ENCODE measurements around the gene PNKD. TPM values are rescaled to one million over a fixed set of nuclear protein-coding genes. Genes with fewer than 3 reads are reported as not detected.

The PNKD gene
- total RNA-seq, 1 donor: 26.8 TPM

GRCh38 chr2:218294430-218295022, 24.2 kb downstream of the PNKD start:
- TF ChIP-seq CTCF (IDR thresholded peaks at IDR 0.05; ENCODE audit: insufficient read depth, low read depth, low read length): no peak
- DNase-seq (ENCODE audit: low read depth): no peak
- no peak overlapping the region for H3K4me3 ChIP-seq (ENCODE audit: low read depth, low read length)

- H3K4me3 ChIP-seq (ENCODE audit: low read depth, low read length): no peak overlapping the region
Observed at GRCh38 chr2:218295029-218295428, 24.7 kb downstream of the PNKD start.

DNA sequence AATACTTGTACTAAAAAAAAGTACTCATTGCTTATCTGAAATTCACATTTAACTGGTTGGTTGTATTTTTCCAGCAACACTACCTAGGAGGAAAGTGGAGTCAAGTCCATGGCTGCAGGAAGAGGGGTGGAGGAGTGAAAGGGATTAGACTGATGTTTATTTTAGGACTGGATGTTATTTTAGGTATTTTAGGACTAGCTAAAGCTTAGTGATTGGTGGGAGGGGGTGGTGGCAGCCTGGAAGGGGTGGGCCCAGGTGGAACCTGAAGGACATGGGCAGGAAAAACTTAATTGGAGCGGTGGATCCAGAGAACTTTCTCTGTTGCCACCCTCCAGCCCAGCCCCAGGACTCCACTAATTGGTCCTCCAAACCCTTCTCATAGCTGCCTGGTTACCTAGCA, 25.9 kb downstream of the PNKD start:
- DNase-seq (ENCODE audit: low read depth): no peak
- no peak for TF ChIP-seq CTCF (IDR thresholded peaks at IDR 0.05; ENCODE audit: insufficient read depth, low read depth, low read length)
- no peak overlapping the region for H3K4me3 ChIP-seq (ENCODE audit: low read depth, low read length)

More at GRCh38 chr2:218295029-218295428, 24.7 kb downstream of the PNKD start:
- DNase-seq (ENCODE audit: low read depth): peak; percentile 64
- TF ChIP-seq CTCF (IDR thresholded peaks at IDR 0.05; ENCODE audit: insufficient read depth, low read depth, low read length): no peak

DNA sequence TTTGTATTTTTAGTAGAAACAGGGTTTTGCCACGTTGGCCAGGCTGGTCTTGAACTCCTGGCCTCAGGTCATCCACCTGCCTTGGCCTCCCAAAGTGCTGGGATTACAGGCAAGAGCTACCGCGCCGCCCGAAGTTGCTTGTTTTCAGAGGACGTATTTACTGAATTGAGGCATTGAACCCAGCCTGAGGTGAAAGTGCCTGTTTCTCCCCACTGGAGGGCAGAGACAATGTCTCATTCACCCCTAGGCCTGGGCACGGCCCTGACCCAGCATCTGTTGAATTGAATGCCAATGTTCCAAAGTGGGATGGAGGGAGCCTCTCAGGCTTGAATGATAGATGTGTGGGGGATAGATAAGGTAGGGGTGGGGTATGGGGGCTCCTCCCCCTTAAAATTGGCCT, 26.5 kb downstream of the PNKD start:
- TF ChIP-seq CTCF (IDR thresholded peaks at IDR 0.05; ENCODE audit: insufficient read depth, low read depth, low read length): peak; percentile 2
- H3K4me3 ChIP-seq (ENCODE audit: low read depth, low read length): no peak overlapping the region
- DNase-seq (ENCODE audit: low read depth): no peak

DNA sequence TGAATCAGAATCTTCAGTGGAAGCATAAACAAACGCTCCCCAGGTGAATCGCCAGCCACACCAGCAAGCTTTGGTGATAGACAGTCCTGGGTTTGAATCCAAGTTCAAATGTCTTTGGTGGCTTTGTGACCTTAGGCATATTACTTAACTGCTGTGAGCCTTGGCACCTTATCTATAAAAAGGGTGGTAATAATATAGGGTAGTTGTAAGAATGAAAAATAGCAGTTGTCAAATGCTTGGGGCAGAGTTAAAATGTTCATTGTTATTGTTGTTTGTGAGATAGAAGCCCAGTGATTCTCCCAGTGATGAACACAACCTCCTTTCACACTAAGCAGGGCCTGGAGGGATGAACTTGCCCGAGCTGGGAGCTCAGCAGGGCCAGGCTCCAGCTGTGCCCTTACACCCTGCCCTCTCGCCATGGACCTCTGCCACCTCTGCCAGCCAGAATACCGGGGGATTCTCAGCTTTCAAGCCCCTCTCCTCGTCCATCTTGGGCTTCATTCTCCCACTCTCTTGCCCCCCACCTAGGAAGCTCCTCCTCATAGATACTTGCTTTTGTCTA, 28.1 kb downstream of the PNKD start:
- no peak overlapping the region for H3K4me3 ChIP-seq (ENCODE audit: low read depth, low read length)
- DNase-seq (ENCODE audit: low read depth): no peak
- TF ChIP-seq CTCF (IDR thresholded peaks at IDR 0.05; ENCODE audit: insufficient read depth, low read depth, low read length): no peak

DNA sequence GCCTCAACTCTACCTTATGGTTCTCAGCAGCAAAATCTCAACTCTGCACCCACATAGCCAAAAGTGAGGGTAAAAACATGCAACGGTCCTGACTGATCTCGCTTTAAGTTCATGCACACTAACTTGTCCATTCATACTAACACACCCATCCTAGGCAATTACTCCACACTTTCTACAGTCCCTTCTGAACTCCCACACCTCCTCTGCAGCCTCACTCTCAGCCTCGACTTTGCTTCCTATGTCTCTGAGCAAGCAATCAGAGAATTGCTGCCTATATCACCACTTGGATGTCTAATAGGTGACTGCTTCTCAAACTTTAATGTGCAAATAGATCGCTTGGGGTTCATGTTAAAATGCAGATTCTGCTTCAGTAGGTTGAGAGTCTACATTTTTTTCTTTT, 29.8 kb downstream of the PNKD start:
- no peak for TF ChIP-seq CTCF (IDR thresholded peaks at IDR 0.05; ENCODE audit: insufficient read depth, low read depth, low read length)
- no peak for DNase-seq (ENCODE audit: low read depth)
- no peak overlapping the region for H3K4me3 ChIP-seq (ENCODE audit: low read depth, low read length)

All from fibroblast of villous mesenchyme (primary cell).